Stimulated activated naive B cell treated with anti-CD40 and anti-IgM and Interleukin-4, amounts not matched to agents 10 μg/mL and 1 μg/mL and 100 μg/mL, for 72 hours (primary cell): Measurements from ENCODE around the gene TDG.
A peak's percentile ranks its signal among the peaks of the same experiment; 100 is the strongest.

ENCODE experiments used
- ATAC-seq, 2 donors: fragments of 150-1000 bp; cut with Tn5 transposase; replicated peaks; 2 replicates each; pipeline ENCODE4 v1.10.0; 2021; ENCODE audit warnings: moderate library complexity in 1 of 2
- DNase-seq: peaks from one replicate; pipeline ENCODE4 v3.0.0; 2021
- H3K27ac Mint-ChIP-seq: one replicate; pipeline ENCODE4 v1.8.0; 2022; ENCODE audit warnings: mild to moderate bottlenecking, mixed read lengths
- H3K27me3 Mint-ChIP-seq, 2 donors: one replicate each; pipeline ENCODE4 v1.8.0; 2022; ENCODE audit warnings: mixed read lengths in 2 of 2
- H3K36me3 Mint-ChIP-seq, 2 donors: one replicate each; pipeline ENCODE4 v1.8.0; 2022; ENCODE audit warnings: mixed read lengths in 2 of 2, mild to moderate bottlenecking in 1 of 2
- H3K4me1 Mint-ChIP-seq, 2 donors: one replicate each; pipeline ENCODE4 v1.8.0; 2022; ENCODE audit warnings: mixed read lengths in 2 of 2, mild to moderate bottlenecking in 1 of 2
- H3K4me3 Mint-ChIP-seq, 2 donors: one replicate each; pipeline ENCODE4 v1.8.0; 2022; ENCODE audit warnings: mild to moderate bottlenecking in 2 of 2, mixed read lengths in 2 of 2, moderate library complexity in 1 of 2
- H3K9me3 Mint-ChIP-seq, 2 donors: one replicate each; pipeline ENCODE4 v1.8.0; 2022; ENCODE audit warnings: mixed read lengths in 2 of 2, mild to moderate bottlenecking in 1 of 2

The TDG gene

DNA sequence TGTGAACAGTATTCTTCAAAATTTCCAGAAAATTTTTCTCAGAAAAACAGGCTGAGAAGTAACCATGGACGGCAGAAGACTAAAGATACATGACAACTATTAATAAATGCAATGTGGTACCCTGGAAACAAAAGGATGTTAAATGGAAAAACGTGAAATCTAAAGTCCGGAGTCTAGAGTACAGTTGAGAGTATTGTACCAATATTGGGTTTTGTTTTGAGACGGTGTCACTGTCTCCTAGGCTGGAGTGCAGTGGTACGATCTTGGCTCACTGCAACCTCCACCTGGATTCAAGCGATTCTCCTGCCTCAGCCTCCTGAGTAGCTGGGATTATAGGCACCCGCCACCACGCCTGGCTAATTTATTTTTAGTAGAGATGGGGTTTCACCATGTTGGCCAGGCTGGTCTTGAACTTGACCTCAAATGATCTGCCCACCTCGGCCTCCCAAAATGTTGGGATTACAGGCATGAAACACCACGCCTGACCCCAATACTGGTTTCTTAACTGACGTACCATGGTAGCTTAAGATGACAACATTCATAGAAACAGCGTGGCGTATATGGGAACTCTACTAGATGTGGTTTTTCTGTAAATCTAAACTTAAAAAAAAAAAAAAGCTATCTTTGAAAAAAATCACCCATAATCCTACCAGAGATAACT, 16.8 kb upstream of the TDG start:
- peaks cover 32 to 49% of the 10 kb centered on the region in 2 donors for H3K36me3 Mint-ChIP-seq

DNA sequence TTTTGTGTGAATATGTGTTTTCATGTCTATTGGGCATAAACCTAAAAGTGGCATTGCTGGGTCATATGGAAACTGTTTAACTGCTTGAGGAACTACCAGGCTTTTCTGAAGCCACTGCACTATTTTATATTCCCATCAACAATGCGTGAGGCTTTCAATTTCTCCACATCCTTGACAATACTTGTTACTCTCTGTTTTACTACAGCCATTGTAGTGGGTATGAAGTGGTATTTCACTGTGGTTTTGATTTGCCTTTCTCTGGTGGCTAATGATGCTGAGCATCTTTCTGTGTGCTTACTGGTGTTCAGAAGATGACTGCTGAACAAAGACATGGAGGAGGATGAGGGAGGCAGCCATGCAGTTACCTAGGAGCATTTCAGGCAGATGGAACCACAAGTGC, 13.2 kb upstream of the TDG start:
- Mint-ChIP-seq H3K27me3 (no peaks in the 10 kb centered on the region), H3K36me3 (peaks cover 26 to 36% of the 10 kb centered on the region in 2 donors), H3K27ac (peak overlapping the region; percentile 32), H3K4me1 (peaks cover 22 to 45% of the 10 kb centered on the region in 2 donors), H3K9me3 (no peaks in the 10 kb centered on the region), H3K4me3 (no peak overlapping the region)
- ATAC-seq (no peak), DNase-seq (no peak)

More for the DNA sequence above, 16.8 kb upstream of the TDG start:
- H3K9me3 Mint-ChIP-seq: no peaks in the 10 kb centered on the region
- ATAC-seq (no peak), DNase-seq (no peak)
- H3K27me3 Mint-ChIP-seq: no peaks in the 10 kb centered on the region
- peak overlapping the region; percentile 14 for H3K27ac Mint-ChIP-seq
- H3K4me1 Mint-ChIP-seq: peaks cover 12 to 45% of the 10 kb centered on the region in 2 donors
- H3K4me3 Mint-ChIP-seq: no peak overlapping the region

DNA sequence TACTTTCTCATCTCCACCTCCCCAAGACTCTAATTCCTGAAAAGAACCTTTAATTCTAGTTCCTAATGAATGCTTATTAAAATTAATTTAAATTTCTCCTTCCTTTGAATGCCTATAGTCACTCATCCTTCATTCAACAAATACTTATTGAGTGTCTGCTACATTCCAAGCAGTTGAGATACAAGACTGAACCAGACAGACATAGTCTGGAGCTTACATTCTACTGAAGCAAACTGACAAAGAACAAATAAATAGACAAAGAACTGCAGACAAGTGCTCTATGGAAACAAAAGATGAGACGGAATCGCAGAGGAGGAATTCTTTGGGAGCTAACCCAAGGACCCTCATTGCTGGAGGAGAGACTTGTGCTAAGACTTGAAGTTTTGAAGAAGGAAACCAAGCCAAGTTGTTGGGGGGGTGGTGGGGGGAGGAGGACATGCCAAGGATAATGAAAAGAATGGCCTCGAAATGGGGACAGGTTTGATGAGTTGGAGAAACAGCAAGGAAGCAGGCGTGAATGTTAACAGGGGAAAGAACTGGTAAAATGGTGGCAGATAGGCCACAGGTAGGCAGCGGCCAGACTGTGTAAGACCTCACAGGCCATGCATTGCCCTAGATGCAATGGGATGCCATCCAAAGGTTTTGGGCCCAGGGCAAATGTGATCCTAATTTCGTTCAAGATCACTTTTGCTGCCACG, 9.7 kb upstream of the TDG start:
- DNase-seq: no peak
- peaks cover 25 to 39% of the 10 kb centered on the region in 2 donors for H3K4me1 Mint-ChIP-seq
- peak overlapping the region; percentile 98 for H3K27ac Mint-ChIP-seq
- H3K36me3 Mint-ChIP-seq: peaks cover 14 to 17% of the 10 kb centered on the region in 2 donors
- no peaks in the 10 kb centered on the region for H3K9me3 Mint-ChIP-seq
- H3K4me3 Mint-ChIP-seq: peak overlapping the region; percentile 95 to 98
- peak in 1 of 2 donors; percentile 2 for ATAC-seq
- H3K27me3 Mint-ChIP-seq: no peaks in the 10 kb centered on the region

DNA sequence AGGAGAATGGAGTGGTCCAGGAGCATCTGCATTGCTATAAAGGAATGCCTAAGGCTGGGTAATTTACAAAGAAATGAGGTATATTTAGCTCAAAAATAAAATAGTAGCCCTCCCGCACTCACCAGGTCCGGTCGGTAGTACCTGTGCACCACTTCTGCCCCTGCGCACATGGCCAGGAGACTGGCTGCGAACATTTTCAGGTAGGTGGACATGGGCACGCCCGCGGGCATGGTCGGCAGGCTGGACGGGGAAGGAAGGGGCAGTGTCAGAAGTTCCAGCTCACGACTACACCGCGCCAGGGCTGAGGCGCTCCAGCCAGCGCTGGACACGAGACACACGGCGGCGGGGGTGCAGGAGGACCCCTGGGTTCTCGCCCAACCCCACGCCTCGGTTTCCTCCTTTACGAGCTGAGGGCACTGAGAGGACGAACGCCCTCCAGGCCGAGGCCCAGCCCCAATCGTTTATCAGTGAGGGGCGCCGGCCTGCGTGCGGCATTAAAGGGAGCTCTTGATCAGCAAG, 9.1 kb upstream of the TDG start:
- Mint-ChIP-seq H3K4me3 (peak overlapping the region; percentile 95 to 98), H3K27ac (peak overlapping the region; percentile 98), H3K9me3 (no peaks in the 10 kb centered on the region), H3K27me3 (no peaks in the 10 kb centered on the region), H3K4me1 (peaks cover 25 to 39% of the 10 kb centered on the region in 2 donors), H3K36me3 (peaks cover 14 to 17% of the 10 kb centered on the region in 2 donors)
- no peak for ATAC-seq
- no peak for DNase-seq

DNA sequence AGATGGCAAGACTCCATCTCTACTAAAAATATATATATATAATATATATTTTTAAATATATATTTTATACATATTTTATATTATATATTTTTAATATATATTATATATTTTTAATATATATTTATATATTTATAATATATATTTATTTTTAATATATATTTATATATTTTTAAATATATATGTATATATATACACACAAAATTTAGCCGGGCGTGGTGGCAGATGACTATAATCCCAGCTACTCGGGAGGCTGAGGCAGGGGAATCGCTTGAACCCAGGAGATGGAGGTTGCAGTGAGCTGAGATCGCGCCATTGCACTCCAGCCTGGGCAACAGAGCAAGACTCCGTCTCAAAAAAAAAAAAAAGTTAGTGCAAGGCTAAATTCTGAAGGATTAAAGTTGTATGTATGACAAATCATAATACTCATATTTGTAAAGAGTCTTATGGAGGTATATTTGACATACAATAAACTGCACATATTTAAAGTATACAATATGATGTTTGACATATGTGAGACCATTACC, 7.7 kb upstream of the TDG start:
- Mint-ChIP-seq H3K9me3 (no peaks in the 10 kb centered on the region), H3K4me3 (peak overlapping the region; percentile 95 to 98), H3K27me3 (no peaks in the 10 kb centered on the region), H3K4me1 (peaks cover 21 to 27% of the 10 kb centered on the region in 2 donors), H3K36me3 (peaks cover 11 to 14% of the 10 kb centered on the region in 2 donors), H3K27ac (peak overlapping the region; percentile 98)
- DNase-seq: no peak
- ATAC-seq: no peak

DNA sequence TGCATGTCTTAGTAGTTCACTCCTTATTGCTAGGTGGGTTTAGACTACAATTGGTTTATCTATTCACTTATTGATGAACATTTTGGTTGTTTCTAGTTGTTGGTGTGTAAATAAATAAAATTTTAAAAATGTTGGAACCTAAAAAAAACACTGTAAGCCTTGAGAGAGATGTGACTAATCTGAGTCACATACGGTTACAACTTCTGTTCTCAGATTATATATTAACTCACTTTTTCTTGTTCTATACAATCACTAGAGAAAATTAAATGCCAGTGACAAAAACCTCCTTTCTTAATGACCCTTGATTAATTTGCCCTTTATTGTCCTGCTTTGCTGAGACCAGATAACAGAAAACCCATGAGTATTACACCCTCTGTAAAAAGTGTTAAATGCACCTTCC, 7.1 kb upstream of the TDG start:
- no peak for DNase-seq
- ATAC-seq: no peak
- no peak overlapping the region for H3K4me3 Mint-ChIP-seq
- no peak overlapping the region for H3K27ac Mint-ChIP-seq
- H3K9me3 Mint-ChIP-seq: no peaks in the 10 kb centered on the region
- H3K4me1 Mint-ChIP-seq: peaks cover 20 to 25% of the 10 kb centered on the region in 2 donors
- H3K27me3 Mint-ChIP-seq: no peaks in the 10 kb centered on the region
- H3K36me3 Mint-ChIP-seq: peaks cover 7 to 13% of the 10 kb centered on the region in 2 donors

DNA sequence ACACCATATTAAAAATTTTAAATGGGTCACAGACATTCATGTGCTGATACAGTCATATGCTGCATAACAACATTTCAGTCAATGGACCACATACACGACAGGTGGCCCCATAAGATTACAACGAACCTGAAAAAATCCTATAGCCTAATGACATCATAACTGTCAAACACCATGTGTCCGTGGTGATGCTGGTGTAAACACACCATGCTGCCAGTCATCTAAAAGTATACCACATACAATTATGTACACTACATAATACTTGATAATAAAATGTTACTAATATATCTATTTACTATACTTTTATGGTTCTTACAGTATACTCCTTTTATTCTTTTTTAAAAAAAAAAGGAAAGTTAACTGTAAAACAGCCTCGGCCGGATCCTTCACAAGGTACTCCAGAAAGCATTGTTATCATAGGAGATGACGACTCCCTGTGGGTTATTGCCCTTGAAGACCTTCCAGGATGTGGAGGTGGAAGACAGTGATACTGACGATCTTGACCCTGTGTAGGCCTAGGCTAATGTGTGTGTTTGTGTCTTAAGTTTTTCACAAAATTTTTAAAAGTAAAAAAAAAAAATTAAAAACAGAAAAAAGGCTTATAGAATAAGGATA, 5.0 kb upstream of the TDG start:
- no peaks in the 10 kb centered on the region for H3K27me3 Mint-ChIP-seq
- no peak overlapping the region for H3K27ac Mint-ChIP-seq
- DNase-seq (no peak), ATAC-seq (no peak)
- peaks cover 16 to 21% of the 10 kb centered on the region in 2 donors for H3K4me1 Mint-ChIP-seq
- no peak overlapping the region for H3K4me3 Mint-ChIP-seq
- H3K36me3 Mint-ChIP-seq: peaks cover 5 to 13% of the 10 kb centered on the region in 2 donors
- no peaks in the 10 kb centered on the region for H3K9me3 Mint-ChIP-seq

DNA sequence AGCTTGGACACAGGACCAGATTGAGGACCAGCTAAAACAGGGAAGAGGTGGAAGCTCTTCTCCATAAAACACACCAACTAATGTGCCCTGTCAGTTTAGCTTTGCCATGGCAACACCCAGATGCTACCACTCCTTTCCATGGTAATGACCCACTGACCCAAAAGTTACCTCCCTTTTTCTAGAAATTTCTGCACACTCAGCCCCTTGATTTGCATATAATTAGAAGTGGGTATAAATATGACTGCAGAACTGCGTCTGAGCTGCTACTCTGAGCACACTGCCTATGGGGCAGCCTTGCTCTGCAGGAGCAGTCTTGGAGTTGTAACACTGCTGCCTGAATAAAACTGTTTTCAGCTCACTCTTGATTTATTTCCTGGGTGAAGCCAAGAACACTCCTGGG, 3.2 kb upstream of the TDG start:
- no peaks in the 10 kb centered on the region for H3K27me3 Mint-ChIP-seq
- H3K27ac Mint-ChIP-seq: no peak overlapping the region
- DNase-seq (no peak), ATAC-seq (no peak)
- H3K4me1 Mint-ChIP-seq: peaks cover 14 to 28% of the 10 kb centered on the region in 2 donors
- no peaks in the 10 kb centered on the region for H3K9me3 Mint-ChIP-seq
- H3K4me3 Mint-ChIP-seq: no peak overlapping the region
- peaks cover 7 to 15% of the 10 kb centered on the region in 2 donors for H3K36me3 Mint-ChIP-seq

DNA sequence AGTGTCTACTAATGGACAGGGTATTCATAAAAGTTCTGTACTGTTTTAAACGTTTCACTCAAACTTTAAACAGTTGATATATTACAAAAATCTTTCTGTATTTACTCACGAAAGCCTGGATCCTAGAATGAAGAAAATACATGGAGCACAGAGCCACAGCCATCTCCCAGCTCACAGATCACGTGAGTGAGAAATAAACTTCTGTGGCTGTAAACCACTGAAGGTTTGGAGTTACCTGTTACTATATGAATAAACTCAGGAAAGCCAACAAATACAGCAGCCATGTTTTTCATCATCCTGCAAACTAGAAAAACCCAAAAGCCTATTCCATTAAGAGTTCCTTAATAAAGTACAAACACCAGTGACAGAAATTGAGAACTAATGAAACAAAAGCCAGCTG, 867 bp upstream of the TDG start:
- Mint-ChIP-seq H3K27me3 (no peaks in the 10 kb centered on the region), H3K4me1 (peaks cover 23 to 41% of the 10 kb centered on the region in 2 donors), H3K27ac (peak overlapping the region; percentile 99), H3K9me3 (no peaks in the 10 kb centered on the region), H3K36me3 (peaks cover 9 to 29% of the 10 kb centered on the region in 2 donors), H3K4me3 (peak overlapping the region; percentile 93 to 98)
- DNase-seq (no peak), ATAC-seq (no peak)

DNA sequence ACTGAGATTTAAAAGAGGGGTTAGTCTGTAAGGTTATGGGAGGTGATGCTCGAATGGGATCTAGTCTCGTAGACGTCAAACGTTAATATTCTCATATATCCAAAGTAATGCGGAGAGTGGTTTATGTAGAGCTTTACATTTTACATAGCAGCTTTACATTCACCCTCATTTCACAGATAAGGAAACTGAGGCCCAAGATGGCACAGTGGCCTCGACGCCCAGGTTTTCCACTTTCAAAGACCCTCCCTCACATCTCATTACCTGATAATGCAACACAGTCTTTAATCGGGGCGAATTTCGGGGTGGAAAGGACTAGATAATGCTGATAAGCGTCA, 450 bp upstream of the TDG start:
- H3K9me3 Mint-ChIP-seq: no peaks in the 10 kb centered on the region
- peak overlapping the region; percentile 99 for H3K27ac Mint-ChIP-seq
- H3K4me1 Mint-ChIP-seq: peaks cover 23 to 41% of the 10 kb centered on the region in 2 donors
- peaks cover 9 to 29% of the 10 kb centered on the region in 2 donors for H3K36me3 Mint-ChIP-seq
- ATAC-seq: no peak
- no peaks in the 10 kb centered on the region for H3K27me3 Mint-ChIP-seq
- H3K4me3 Mint-ChIP-seq: peak overlapping the region; percentile 93 to 98
- no peak for DNase-seq

DNA sequence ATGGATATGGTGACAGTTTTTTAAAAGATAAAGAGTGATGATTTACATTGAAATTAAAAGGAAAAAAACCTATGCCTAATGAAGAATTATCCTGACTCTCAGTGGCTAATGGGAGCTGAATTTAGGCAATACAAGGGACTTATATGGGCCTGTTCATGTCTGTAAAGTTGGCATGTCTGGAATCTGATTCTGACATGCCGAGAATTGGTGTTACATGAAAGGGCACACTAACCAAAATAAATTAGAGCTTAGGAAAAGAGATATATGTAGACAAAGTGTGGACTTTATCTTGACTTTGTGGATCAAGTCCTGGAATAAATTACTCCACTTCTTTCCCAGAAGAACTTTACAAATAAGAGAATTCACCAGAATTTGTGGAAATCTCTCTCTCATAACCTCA, 1.1 kb downstream of the TDG start:
- H3K36me3 Mint-ChIP-seq: peaks cover 13 to 33% of the 10 kb centered on the region in 2 donors
- no peaks in the 10 kb centered on the region for H3K27me3 Mint-ChIP-seq
- peak overlapping the region; percentile 99 for H3K27ac Mint-ChIP-seq
- DNase-seq (no peak), ATAC-seq (no peak)
- H3K4me3 Mint-ChIP-seq: peak overlapping the region; percentile 93 to 98
- H3K9me3 Mint-ChIP-seq: no peaks in the 10 kb centered on the region
- peaks cover 27 to 48% of the 10 kb centered on the region in 2 donors for H3K4me1 Mint-ChIP-seq

DNA sequence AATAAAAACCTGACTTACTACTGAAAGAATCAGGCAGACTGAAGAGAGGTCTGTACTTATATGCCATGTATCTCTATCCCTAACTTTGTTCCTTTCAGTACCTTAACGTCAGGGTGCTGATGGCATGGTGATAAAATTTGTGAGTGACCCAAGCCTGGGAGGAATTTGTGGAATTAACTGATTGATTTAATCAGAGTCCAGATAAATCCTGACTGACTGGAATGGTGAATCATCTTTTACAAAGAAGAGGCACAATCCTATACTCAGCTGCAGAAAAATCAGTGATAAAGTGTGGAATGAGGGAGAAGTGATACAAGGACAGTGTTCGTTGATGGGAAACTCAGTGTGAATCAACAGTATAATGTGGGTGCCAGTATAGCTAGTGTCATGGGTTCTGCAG, 3.7 kb downstream of the TDG start:
- no peak overlapping the region for H3K4me3 Mint-ChIP-seq
- peaks cover 34 to 55% of the 10 kb centered on the region in 2 donors for H3K4me1 Mint-ChIP-seq
- H3K27me3 Mint-ChIP-seq: no peaks in the 10 kb centered on the region
- DNase-seq (no peak), ATAC-seq (no peak)
- H3K9me3 Mint-ChIP-seq: no peaks in the 10 kb centered on the region
- no peak overlapping the region for H3K27ac Mint-ChIP-seq
- H3K36me3 Mint-ChIP-seq: peaks cover 15 to 32% of the 10 kb centered on the region in 2 donors

DNA sequence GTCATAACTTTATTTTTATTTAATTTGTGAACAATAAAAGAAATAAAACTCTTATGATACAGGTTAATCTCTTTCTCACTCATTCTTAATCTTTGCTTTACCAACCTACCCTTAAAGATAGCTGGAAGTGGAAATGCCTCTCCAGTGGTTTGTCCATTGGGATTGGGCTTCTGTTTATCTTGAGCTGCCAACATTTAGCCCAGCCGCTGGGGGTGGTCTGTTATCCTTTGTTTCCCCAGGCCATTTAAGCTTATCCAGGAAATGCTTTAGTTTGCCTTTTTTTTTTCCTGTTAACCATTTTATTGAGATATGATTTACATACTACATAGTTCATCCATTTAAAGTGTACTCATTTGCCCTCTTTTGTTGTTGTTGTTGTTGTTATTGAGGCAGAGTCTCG, 8.2 kb downstream of the TDG start:
- Mint-ChIP-seq H3K27me3 (no peaks in the 10 kb centered on the region), H3K4me3 (no peak overlapping the region), H3K9me3 (no peaks in the 10 kb centered on the region), H3K4me1 (peaks cover 37 to 43% of the 10 kb centered on the region in 2 donors), H3K27ac (no peak overlapping the region), H3K36me3 (peaks cover 25 to 36% of the 10 kb centered on the region in 2 donors)
- ATAC-seq: no peak
- DNase-seq: no peak

DNA sequence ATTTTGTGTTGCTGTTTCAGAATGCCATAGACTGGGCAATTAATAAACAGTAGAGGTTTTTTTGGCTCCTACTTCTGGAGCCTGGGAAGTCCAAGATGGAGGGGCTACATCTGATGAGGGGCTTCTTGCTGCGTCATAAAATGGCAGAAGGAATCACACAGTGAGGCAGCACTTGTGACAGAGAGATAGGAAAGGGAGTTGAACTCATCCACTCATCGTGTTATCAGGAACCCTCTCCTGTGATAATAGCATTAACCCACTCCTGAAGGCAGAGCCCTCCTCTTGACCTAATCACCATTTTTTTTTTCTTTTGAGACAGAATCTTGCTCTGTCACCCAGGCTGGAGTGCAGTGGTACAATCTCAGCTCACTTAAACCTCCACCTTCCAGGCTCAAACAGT, 9.7 kb downstream of the TDG start:
- H3K36me3 Mint-ChIP-seq: peaks cover 32 to 36% of the 10 kb centered on the region in 2 donors
- peaks cover 32 to 44% of the 10 kb centered on the region in 2 donors for H3K4me1 Mint-ChIP-seq
- DNase-seq: no peak
- no peaks in the 10 kb centered on the region for H3K27me3 Mint-ChIP-seq
- H3K9me3 Mint-ChIP-seq: no peaks in the 10 kb centered on the region
- no peak for ATAC-seq
- H3K27ac Mint-ChIP-seq: no peak overlapping the region
- H3K4me3 Mint-ChIP-seq: no peak overlapping the region
